Neural cell (in vitro differentiated cells): ENCODE measurements around the gene SLC25A47.

Experiments
- CTCF ChIP-seq: fragments of 450-650 bp; IDR thresholded peaks from 2 replicates; pipeline ENCODE4 v1.5.1; 2014; ENCODE audit warnings: antibody characterized with exemption, mild to moderate bottlenecking, moderate library complexity; ENCODE audit not compliant: poor library complexity, severe bottlenecking
- POLR2AphosphoS5 ChIP-seq: IDR thresholded peaks from 2 replicates; pipeline ENCODE4 v1.6.1; 2012

- TF ChIP-seq POLR2AphosphoS5 (no peak), CTCF (peak; percentile 84)
Measured at GRCh38 chr14:100285021-100285912, 37.9 kb upstream of the SLC25A47 start.
